ENCODE measurements around the gene MRNIP. TPM values are rescaled to one million over a fixed set of nuclear protein-coding genes. Genes with fewer than 3 reads are reported as not detected.
"Not testable (repeated sequence)": the region's sequence is repeated elsewhere in the genome, so short reads cannot be mapped to it uniquely, and the experiment has no call there.

Gene MRNIP
- total RNA-seq, 1 donor from 2014 or later: 7.9 TPM

DNA sequence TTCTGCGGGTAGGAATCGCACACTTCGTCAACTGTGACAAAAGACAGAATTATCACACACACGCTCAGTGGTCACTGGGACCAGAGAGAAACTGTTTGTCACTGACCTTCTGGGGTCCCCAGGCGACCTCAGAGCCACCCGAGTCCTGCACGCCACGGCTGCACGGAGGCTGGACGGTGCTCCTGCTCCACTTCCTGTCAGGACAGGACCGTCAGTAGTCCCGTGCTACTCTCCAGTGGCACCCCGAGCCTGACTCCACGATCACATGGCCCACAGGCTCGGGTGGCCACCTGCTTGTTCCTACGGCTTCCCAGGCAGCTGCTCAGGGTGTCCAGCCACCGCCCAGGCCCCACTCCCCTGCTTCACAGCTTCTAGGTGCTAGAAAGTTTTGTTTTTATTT, 17.9 kb downstream of the MRNIP start:
- DNase-seq (ENCODE audit: low read depth in 2 of 2): no peak

- no peak for DNase-seq (ENCODE audit: low read depth in 2 of 2)
These were observed 18.3 kb downstream of the MRNIP start for GRCh38 chr5:179840321-179840720.

DNA sequence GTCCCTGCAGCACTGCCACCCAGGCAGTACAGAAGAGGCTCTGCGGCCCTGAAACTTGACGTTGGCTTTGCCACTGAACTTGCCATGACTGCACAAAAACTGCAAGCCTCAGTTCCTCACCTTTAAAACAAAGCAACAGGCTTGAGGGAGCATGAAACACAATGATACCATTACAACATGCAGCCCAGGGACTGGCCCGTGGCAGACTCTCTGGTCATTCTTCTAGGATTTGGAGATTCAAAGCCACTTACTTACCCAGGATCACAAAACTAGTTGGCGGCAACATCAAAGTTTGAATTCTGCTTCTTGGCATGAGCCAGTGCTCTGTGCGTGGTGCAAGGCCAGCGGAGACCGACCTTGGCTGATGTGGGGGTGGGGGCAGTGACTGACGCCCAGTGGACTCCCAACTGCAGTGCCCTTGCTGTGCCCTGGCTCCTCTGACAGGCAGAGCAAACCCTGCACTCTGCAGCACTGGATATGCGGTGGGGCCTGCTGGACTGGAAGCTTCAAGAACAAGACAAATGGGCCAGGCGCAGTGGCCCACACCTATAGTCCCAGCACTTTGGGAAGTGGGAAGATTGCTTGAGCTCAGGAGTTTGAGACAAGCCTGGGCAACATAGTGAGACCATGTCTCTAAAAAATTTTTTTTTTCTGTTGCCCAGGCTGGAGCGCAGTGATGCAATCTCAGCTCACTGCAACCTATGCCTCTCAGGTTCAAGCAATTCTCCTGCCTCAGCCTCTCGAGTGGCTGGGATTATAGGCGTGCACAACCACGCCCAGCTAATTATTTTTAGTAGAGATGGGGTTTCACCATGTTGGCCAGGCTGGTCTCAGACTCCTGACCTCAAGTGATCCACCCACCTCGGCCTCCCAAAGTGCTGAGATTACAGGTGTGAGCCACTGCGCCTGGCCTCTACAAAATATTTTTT, 19.0 kb downstream of the MRNIP start:
- peak in 1 of 2 donors; percentile 58 for DNase-seq (ENCODE audit: low read depth in 2 of 2)

- DNase-seq (ENCODE audit: low read depth in 2 of 2): peak in 1 of 2 donors; percentile 35
These were observed 21.3 kb downstream of the MRNIP start for GRCh38 chr5:179837076-179838011.

GRCh38 chr5:179836225-179837019, 22.2 kb downstream of the MRNIP start:
- DNase-seq (ENCODE audit: low read depth in 2 of 2): peak; percentile 52 to 58

DNA sequence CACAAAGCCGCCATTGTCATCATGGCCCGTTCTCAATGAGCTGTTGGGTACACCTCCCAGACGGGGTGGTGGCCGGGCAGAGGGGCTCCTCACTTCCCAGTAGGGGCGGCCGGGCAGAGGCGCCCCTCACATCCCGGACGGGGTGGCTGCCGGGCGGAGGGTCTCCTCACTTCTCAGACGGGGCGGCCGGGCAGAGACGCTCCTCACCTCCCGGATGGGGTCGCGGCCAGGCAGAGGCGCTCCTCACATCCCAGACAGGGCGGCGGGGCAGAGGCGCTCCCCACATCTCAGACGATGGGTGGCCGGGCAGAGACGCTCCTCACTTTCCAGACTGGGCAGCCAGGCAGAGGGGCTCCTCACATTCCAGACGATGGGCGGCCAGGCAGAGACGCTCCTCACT, 23.7 kb downstream of the MRNIP start:
- not testable (repeated sequence) for DNase-seq (ENCODE audit: low read depth in 2 of 2)

DNA sequence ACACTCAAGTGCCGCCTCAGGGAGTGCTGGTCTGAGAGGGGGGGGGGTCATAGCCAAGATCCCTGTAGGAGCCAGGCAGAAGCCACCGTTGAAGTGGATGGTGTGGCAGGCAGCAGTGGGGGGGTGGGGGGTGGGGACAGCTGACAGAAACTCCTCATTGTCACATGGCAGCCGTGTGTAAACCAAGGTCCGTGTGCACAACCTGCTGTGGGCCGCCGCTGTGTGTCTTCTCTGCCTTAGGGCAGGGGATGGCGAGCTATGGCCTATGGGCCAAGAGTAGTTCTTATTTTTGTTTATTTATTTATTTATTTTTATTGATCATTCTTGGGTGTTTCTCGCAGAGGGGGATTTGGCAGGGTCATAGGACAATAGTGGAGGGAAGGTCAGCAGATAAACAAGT, 24.5 kb downstream of the MRNIP start:
- no peak for DNase-seq (ENCODE audit: low read depth in 2 of 2)

DNA sequence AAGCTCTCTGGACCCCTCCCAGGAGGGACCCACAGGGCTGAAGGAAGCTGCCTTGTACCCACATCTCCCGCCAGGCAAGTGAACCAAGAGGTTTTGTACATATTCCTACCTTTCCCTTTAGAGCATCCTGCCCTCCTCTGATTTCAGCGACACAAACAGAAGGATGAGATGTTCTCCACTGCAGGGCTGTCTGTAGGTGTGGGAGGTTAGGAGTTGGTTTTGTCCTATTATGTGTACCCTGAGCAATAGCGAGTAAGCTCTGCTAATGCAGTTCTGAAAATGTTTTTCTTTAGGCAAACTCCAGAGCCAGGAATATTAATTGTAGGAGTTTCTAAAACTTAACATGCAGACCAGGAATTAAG, 24.9 kb downstream of the MRNIP start:
- DNase-seq (ENCODE audit: low read depth in 2 of 2): no peak

GRCh38 chr5:179833056-179833708, 25.4 kb downstream of the MRNIP start:
- DNase-seq (ENCODE audit: low read depth in 2 of 2): peak in 1 of 2 donors; percentile 10

- DNase-seq (ENCODE audit: low read depth in 2 of 2): no peak
These were observed 26.4 kb downstream of the MRNIP start for GRCh38 chr5:179832039-179832745.

- no peak for DNase-seq (ENCODE audit: low read depth in 2 of 2)
These were observed 27.7 kb downstream of the MRNIP start for GRCh38 chr5:179830818-179831468.

GRCh38 chr5:179829732-179830435, 28.7 kb downstream of the MRNIP start:
- no peak for DNase-seq (ENCODE audit: low read depth in 2 of 2)

GRCh38 chr5:179828756-179829421, 29.7 kb downstream of the MRNIP start:
- no peak for DNase-seq (ENCODE audit: low read depth in 2 of 2)

GRCh38 chr5:179827680-179828079, 30.9 kb downstream of the MRNIP start:
- peak; percentile 40 to 51 for DNase-seq (ENCODE audit: low read depth in 2 of 2)

- DNase-seq (ENCODE audit: low read depth in 2 of 2): peak in 1 of 2 donors; percentile 39
These were observed 32.9 kb downstream of the MRNIP start for GRCh38 chr5:179825655-179826182.

GRCh38 chr5:179824745-179825112, 33.9 kb downstream of the MRNIP start:
- no peak for DNase-seq (ENCODE audit: low read depth in 2 of 2)

- no peak for DNase-seq (ENCODE audit: low read depth in 2 of 2)
These were observed 34.5 kb downstream of the MRNIP start for GRCh38 chr5:179823937-179824744.
